HCT116 (cell line): Measurements from ENCODE around the gene HIRA. TPM values are rescaled to one million over a fixed set of nuclear protein-coding genes. Genes with fewer than 3 reads are reported as not detected.

Source experiments
- ATAC-seq: fragments of 200-7000 bp; cut with Tn5 transposase; 2 replicates; pipeline ENCODE4 v1.9.1; 2020; ENCODE audit warnings: mild to moderate bottlenecking, moderate library complexity
- BruUV-seq: library from RNA; stranded (reverse); fragments of 400-500 nt; replicated peaks from 2 replicates; lab custom pipeline; 2021; lab: Mats Ljungman, UMichigan
- CTCF ChIA-PET: fragments of 300-600 bp; sonication (Branson Sonifier 250); formaldehyde crosslinking; loops from one replicate; lab custom pipeline; 2021; ENCODE audit warnings: antibody characterized with exemption; lab: Charles Lee
- POLR2A ChIA-PET: fragments of 300-600, 350-600 bp; sonication (Branson Sonifier 250); formaldehyde crosslinking; loops from one replicate; lab custom pipeline; 2021; ENCODE audit warnings: antibody characterized with exemption; lab: Charles Lee
- RAD21 ChIA-PET, 2 experiments: fragments of 300-600 bp; sonication (Branson Sonifier 250); formaldehyde crosslinking; loops; one replicate each; lab custom pipeline; 2023; ENCODE audit warnings: low total read pairs in 2 of 2; ENCODE audit not compliant: uncharacterized antibody in 2 of 2, unreplicated experiment in 2 of 2, low non-redundant PET in 1 of 2; lab: Charles Lee
- DNase-seq: peaks from one replicate; pipeline ENCODE4 v3.0.0-alpha.2; 2010; ENCODE audit warnings: low read depth, low spot score
- H2AFZ ChIP-seq: fragments of 200-600 bp; shearing (Covaris generic), sonication (generic); 2 replicates; pipeline ENCODE4 v1.6.1; 2017; ENCODE audit warnings: low read depth, mixed run types, mixed read lengths, antibody characterized with exemption, low read length; ENCODE audit not compliant: poor library complexity, severe bottlenecking
- H3K27ac ChIP-seq: 2 replicates; pipeline ENCODE4 v1.5.1; 2012; ENCODE audit warnings: low read depth, low read length
- H3K27me3 ChIP-seq: fragments of 200-600 bp; sonication (generic); 2 replicates; pipeline ENCODE4 v1.6.1; 2016; ENCODE audit warnings: mixed run types, low read length, mixed read lengths; ENCODE audit not compliant: insufficient read depth
- H3K36me3 ChIP-seq, 2 experiments: fragments of 200-500 bp in 1 of 2; fragments of 200-600 bp in 1 of 2; sonication (Bioruptor generic) in 1 of 2; sonication (generic) in 1 of 2; 2 replicates each; pipeline versions ENCODE4 v1.5.1 to v1.6.1; 2014 to 2016; ENCODE audit warnings: low read length in 2 of 2, inconsistent platforms in 1 of 2, mixed read lengths in 1 of 2, mixed run types in 1 of 2; ENCODE audit not compliant: insufficient read depth in 2 of 2, control insufficient read depth in 1 of 2
- H3K4me1 ChIP-seq, 2 experiments: fragments of 200-600 bp in 1 of 2; sonication (generic) in 1 of 2; 2 replicates each; pipeline versions ENCODE4 v1.5.1 to v1.6.1; 2012 to 2017; ENCODE audit warnings: low read length in 2 of 2, inconsistent platforms in 1 of 2, mild to moderate bottlenecking in 1 of 2, mixed read lengths in 1 of 2, mixed run types in 1 of 2, moderate library complexity in 1 of 2; ENCODE audit not compliant: insufficient read depth in 2 of 2, control insufficient read depth in 1 of 2
- H3K4me2 ChIP-seq: fragments of 200-600 bp; sonication (generic); 2 replicates; pipeline ENCODE4 v1.6.1; 2017; ENCODE audit warnings: mixed run types, low read length, mixed read lengths
- H3K4me3 ChIP-seq, 2 experiments: fragments of 200-600 bp in 1 of 2; sonication (generic) in 1 of 2; replicated peaks in 1 of 2; 2 replicates each; pipeline ENCODE4 v1.5.1; 2011 to 2016; ENCODE audit warnings: low read length in 2 of 2, control low read depth in 1 of 2, low read depth in 1 of 2, mild to moderate bottlenecking in 1 of 2, mixed read lengths in 1 of 2, mixed run types in 1 of 2
- H3K79me2 ChIP-seq: fragments of 200-600 bp; sonication (generic); 2 replicates; pipeline ENCODE4 v1.6.1; 2017; ENCODE audit warnings: mild to moderate bottlenecking, mixed run types, low read length, moderate library complexity, mixed read lengths; ENCODE audit not compliant: insufficient read depth
- H3K9ac ChIP-seq: fragments of 200-600 bp; sonication (generic); 2 replicates; pipeline ENCODE4 v1.6.1; 2016; ENCODE audit warnings: low read length, mixed read lengths
- H3K9me2 ChIP-seq: fragments of 200-600 bp; sonication (generic), shearing (Covaris generic); 2 replicates; pipeline ENCODE4 v1.6.1; 2017; ENCODE audit warnings: mixed run types, mild to moderate bottlenecking, moderate library complexity; ENCODE audit not compliant: insufficient read depth
- H3K9me3 ChIP-seq, 2 experiments: fragments of 200-500 bp in 1 of 2; fragments of 200-600 bp in 1 of 2; sonication (Bioruptor generic) in 1 of 2; sonication (generic) in 1 of 2; 2 replicates each; pipeline ENCODE4 v1.6.1; 2014 to 2017; ENCODE audit warnings: low read length in 2 of 2, mixed read lengths in 2 of 2, inconsistent platforms in 1 of 2, low read depth in 1 of 2, mild to moderate bottlenecking in 1 of 2, mixed run types in 1 of 2, moderate library complexity in 1 of 2; ENCODE audit not compliant: control insufficient read depth in 1 of 2, insufficient read depth in 1 of 2
- H4K20me1 ChIP-seq: fragments of 200-600 bp; sonication (generic), shearing (Covaris generic); 2 replicates; pipeline ENCODE4 v1.6.1; 2017; ENCODE audit warnings: mixed run types, mild to moderate bottlenecking, moderate library complexity; ENCODE audit not compliant: insufficient read depth
- ATF3 ChIP-seq: IDR thresholded peaks from 2 replicates; pipeline ENCODE4 v1.6.1; 2012
- CBX3 ChIP-seq: IDR thresholded peaks from 2 replicates; pipeline ENCODE4 v1.6.1; 2012; ENCODE audit warnings: low read depth
- CTCF ChIP-seq, 3 experiments: fragments of 200-600 bp in 1 of 3; sonication (generic) in 1 of 3; IDR thresholded peaks in 2 of 3; conservative IDR thresholded peaks in 1 of 3; 2 replicates each; pipeline ENCODE4 v1.5.1; 2012 to 2017; ENCODE audit warnings: low read depth in 2 of 3, low read length in 2 of 3, antibody characterized with exemption in 1 of 3, borderline replicate concordance in 1 of 3, control low read depth in 1 of 3, mild to moderate bottlenecking in 1 of 3, mixed read lengths in 1 of 3, mixed run types in 1 of 3, moderate library complexity in 1 of 3; ENCODE audit not compliant: insufficient read depth in 1 of 3
- EGR1 ChIP-seq: IDR thresholded peaks from 2 replicates; pipeline ENCODE4 v1.6.1; 2012; ENCODE audit warnings: low read depth
- ELF1 ChIP-seq: IDR thresholded peaks from 2 replicates; pipeline ENCODE4 v1.6.1; 2012; ENCODE audit warnings: low read depth, borderline replicate concordance
- EZH2phosphoT487 ChIP-seq: fragments of 200-600 bp; IDR thresholded peaks from 2 replicates; pipeline ENCODE4 v1.6.1; 2018; ENCODE audit warnings: antibody characterized with exemption, borderline replicate concordance
- FOSL1 ChIP-seq: IDR thresholded peaks from 2 replicates; pipeline ENCODE4 v1.6.1; 2012; ENCODE audit warnings: low read depth
- JUND ChIP-seq: IDR thresholded peaks from 2 replicates; pipeline ENCODE4 v1.6.1; 2012
- POLR2AphosphoS5 ChIP-seq: IDR thresholded peaks from 2 replicates; pipeline ENCODE4 v1.6.1; 2011; ENCODE audit warnings: mild to moderate bottlenecking, low read depth, low read length, moderate library complexity
- SP1 ChIP-seq: IDR thresholded peaks from 2 replicates; pipeline ENCODE4 v1.6.1; 2012; ENCODE audit warnings: low read depth
- SRF ChIP-seq: IDR thresholded peaks from 2 replicates; pipeline ENCODE4 v1.6.1; 2012; ENCODE audit warnings: low read depth
- TCF7L2 ChIP-seq: IDR thresholded peaks from 2 replicates; pipeline ENCODE4 v1.7.0; 2011; ENCODE audit warnings: borderline replicate concordance, inconsistent platforms; ENCODE audit not compliant: insufficient read depth, insufficient read length; ENCODE audit errors: extremely low read depth
- intact Hi-C: fragments of 100-400 bp; cut with micrococcal nuclease; formaldehyde crosslinking; loops from 2 replicates; pipeline ENCODE4 v1.10.0; 2022
- total RNA-seq: library from RNA; stranded (reverse); gene quantifications from one replicate; pipeline ENCODE4 v1.2.1, GENCODE V29; 2021; ENCODE audit not compliant: unreplicated experiment
- TF ChIP-seq, protein P1 (sequence below): IDR thresholded peaks from 2 replicates; pipeline ENCODE4 v1.6.1; 2012; ENCODE audit warnings: low read depth

The HIRA gene
- total RNA-seq, 1 experiment from 2014 or later = 30.6 TPM

- no peaks in the 10 kb centered on the region for H3K36me3 ChIP-seq
- no peaks in the 10 kb centered on the region for H3K9me2 ChIP-seq
- ATAC-seq = no peak
- no peaks in the 10 kb centered on the region for H3K27me3 ChIP-seq
- peaks cover 9 to 18% of the 10 kb centered on the region in 2 experiments for H3K4me1 ChIP-seq
- H3K4me2 ChIP-seq = no peak overlapping the region; the same call in 1 of the 2 replicates
- RAD21 ChIA-PET = interaction anchor here in 1 of 2 experiments (1.0 kb wide), 1 partner anchor 110 kb away, joined by 3 read pairs; no protein-coding TSS in a partner anchor
- H3K9me3 ChIP-seq = no peaks in the 10 kb centered on the region
- no TSS peak for BruUV-seq
- no peak overlapping the region for H3K4me3 ChIP-seq
- H4K20me1 ChIP-seq = no peaks in the 10 kb centered on the region
- intact Hi-C loops = loop anchor here (10.0 kb wide), 1 partner anchor 425 kb away; the partner anchor contains the start of gene SEPTIN5
- no peak overlapping the region for H3K9ac ChIP-seq
- H2AFZ ChIP-seq = no peak overlapping the region
- TF ChIP-seq POLR2AphosphoS5 (no peak), CBX3 (no peak), CTCF (IDR thresholded peaks at IDR 0.05 in 2 of 3, conservative IDR thresholded peaks at IDR 0.05 in 1 of 3; ENCODE audit: borderline replicate concordance in 1 of 3, insufficient read depth in 1 of 3, low read depth in 2 of 3, low read length in 2 of 3) (no peak)
- TF ChIP-seq, all 23 proteins: peak for 0
- Histone ChIP-seq H3K79me2 (no peaks in the 10 kb centered on the region), H3K27ac (no peak overlapping the region)
- ChIA-PET POLR2A (no interaction called here), CTCF (no interaction called here)
- no peak for DNase-seq
Measured at GRCh38 chr22:19289475-19290161, 141.9 kb downstream of the HIRA start.

- intact Hi-C loops = no loop called here
- Histone ChIP-seq H3K4me1 (peaks cover 9 to 18% of the 10 kb centered on the region in 2 experiments), H3K27me3 (no peaks in the 10 kb centered on the region), H3K4me2 (no peak overlapping the region), H3K27ac (no peak overlapping the region), H4K20me1 (no peaks in the 10 kb centered on the region), H3K36me3 (no peaks in the 10 kb centered on the region), H3K9ac (no peak overlapping the region), H3K79me2 (no peaks in the 10 kb centered on the region), H3K4me3 (no peak overlapping the region), H3K9me2 (no peaks in the 10 kb centered on the region), H2AFZ (no peak overlapping the region), H3K9me3 (no peaks in the 10 kb centered on the region)
- RAD21 ChIA-PET = no interaction called here
- ATAC-seq (no peak), DNase-seq (no peak)
- BruUV-seq = no TSS peak
- POLR2A ChIA-PET = interaction anchor here (0.6 kb wide), 1 partner anchor 34 kb away, joined by 3 read pairs; no protein-coding TSS in a partner anchor
- CTCF ChIA-PET = no interaction called here
- TF ChIP-seq, protein P1, sequence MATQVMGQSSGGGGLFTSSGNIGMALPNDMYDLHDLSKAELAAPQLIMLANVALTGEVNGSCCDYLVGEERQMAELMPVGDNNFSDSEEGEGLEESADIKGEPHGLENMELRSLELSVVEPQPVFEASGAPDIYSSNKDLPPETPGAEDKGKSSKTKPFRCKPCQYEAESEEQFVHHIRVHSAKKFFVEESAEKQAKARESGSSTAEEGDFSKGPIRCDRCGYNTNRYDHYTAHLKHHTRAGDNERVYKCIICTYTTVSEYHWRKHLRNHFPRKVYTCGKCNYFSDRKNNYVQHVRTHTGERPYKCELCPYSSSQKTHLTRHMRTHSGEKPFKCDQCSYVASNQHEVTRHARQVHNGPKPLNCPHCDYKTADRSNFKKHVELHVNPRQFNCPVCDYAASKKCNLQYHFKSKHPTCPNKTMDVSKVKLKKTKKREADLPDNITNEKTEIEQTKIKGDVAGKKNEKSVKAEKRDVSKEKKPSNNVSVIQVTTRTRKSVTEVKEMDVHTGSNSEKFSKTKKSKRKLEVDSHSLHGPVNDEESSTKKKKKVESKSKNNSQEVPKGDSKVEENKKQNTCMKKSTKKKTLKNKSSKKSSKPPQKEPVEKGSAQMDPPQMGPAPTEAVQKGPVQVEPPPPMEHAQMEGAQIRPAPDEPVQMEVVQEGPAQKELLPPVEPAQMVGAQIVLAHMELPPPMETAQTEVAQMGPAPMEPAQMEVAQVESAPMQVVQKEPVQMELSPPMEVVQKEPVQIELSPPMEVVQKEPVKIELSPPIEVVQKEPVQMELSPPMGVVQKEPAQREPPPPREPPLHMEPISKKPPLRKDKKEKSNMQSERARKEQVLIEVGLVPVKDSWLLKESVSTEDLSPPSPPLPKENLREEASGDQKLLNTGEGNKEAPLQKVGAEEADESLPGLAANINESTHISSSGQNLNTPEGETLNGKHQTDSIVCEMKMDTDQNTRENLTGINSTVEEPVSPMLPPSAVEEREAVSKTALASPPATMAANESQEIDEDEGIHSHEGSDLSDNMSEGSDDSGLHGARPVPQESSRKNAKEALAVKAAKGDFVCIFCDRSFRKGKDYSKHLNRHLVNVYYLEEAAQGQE = no peak
- TF ChIP-seq ELF1 (no peak), SP1 (no peak), TCF7L2 (no peak), SRF (no peak), POLR2AphosphoS5 (no peak), ATF3 (no peak), JUND (no peak), CBX3 (no peak), EGR1 (no peak), EZH2phosphoT487 (no peak), FOSL1 (no peak)
Measured at GRCh38 chr22:19287889-19288288, 143.6 kb downstream of the HIRA start.
